Measurements from ENCODE around the gene INTS4. TPM values are rescaled to one million over a fixed set of nuclear protein-coding genes. Genes with fewer than 3 reads are reported as not detected.

INTS4 gene
- polyA plus RNA-seq, 3 donors, result 41.2 to 48.2 (median 45.7) TPM

Other genes with a start within 250 kb of the INTS4 start
- gene RSF1, start 173.9 kb downstream of the INTS4 start, polyA plus RNA-seq (ENCODE audit: insufficient read length in 3 of 3), result 10 to 100 TPM; 64.5 to 67.7 (median 65.2) TPM
- gene AAMDC, start 173.5 kb downstream of the INTS4 start, polyA plus RNA-seq (ENCODE audit: insufficient read length in 3 of 3), result 10 to 100 TPM; 47.1 to 54.6 (median 47.9) TPM
- 10 to 100 TPM; 11.4 to 16.0 (median 14.7) TPM for gene KCTD14, start 28.6 kb upstream of the INTS4 start, polyA plus RNA-seq (ENCODE audit: insufficient read length in 3 of 3)
- gene THRSP, start 69.2 kb upstream of the INTS4 start, polyA plus RNA-seq (ENCODE audit: insufficient read length in 3 of 3), result under 1 TPM; 0.14 to 0.33 (median 0.21) TPM
- 100 to 1,000 TPM; 165 to 174 (median 168) TPM for gene NDUFC2, start 85.2 kb upstream of the INTS4 start, polyA plus RNA-seq (ENCODE audit: insufficient read length in 3 of 3)
- 10 to 100 TPM; 62.2 to 77.9 (median 62.8) TPM for gene ALG8, start 145.0 kb upstream of the INTS4 start, polyA plus RNA-seq (ENCODE audit: insufficient read length in 3 of 3)
- 1 to 10 TPM; 8.0 to 9.8 (median 9.3) TPM for gene KCTD21, start 194.0 kb upstream of the INTS4 start, polyA plus RNA-seq (ENCODE audit: insufficient read length in 3 of 3)
- gene USP35, start 194.3 kb upstream of the INTS4 start, polyA plus RNA-seq (ENCODE audit: insufficient read length in 3 of 3), result 1 to 10 TPM; 5.4 to 6.3 (median 5.8) TPM